Measurements from ENCODE around the gene DDX1.

The DDX1 gene

DNA sequence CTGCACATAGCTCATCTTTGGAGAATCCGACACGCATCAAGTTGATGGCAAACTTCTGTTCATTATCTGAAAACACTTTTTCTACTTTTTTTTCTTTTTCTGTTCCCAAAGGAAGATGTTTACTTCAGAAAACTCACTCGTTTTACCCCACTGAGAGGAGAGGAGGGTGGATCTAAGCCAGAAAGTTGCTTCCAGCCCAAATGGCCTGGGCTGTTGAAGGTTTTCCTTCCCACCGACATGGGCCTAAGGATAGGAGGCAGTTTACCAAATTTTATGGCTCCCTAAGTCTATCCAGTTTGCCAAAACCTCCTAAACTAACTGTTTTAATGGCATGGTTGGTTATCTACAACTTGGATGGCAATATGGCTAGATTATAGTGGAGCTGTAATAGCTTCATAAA, 70.4 kb downstream of the DDX1 start:
- no peak for DNase-seq (ENCODE audit: low read depth in 2 of 2)

DNA sequence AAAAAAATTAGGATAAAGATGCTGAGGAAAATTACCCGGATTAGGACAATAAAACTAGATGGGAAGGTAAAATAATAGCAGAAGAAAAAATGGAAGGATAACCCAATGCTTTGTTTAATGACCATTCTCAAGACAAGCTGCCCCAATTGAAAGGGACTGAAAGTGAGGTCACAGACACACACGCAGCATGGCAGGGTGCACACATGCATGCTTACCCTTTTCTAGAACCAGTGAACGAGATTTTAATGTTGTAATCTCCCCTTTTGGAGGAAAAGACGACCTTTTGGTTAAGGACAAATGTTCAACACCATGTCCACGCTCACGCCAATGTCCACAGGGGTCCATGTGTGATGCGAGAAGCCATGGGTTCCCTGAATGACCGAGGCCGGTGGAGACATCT, 70.9 kb downstream of the DDX1 start:
- DNase-seq (ENCODE audit: low read depth in 2 of 2) = no peak

DNA sequence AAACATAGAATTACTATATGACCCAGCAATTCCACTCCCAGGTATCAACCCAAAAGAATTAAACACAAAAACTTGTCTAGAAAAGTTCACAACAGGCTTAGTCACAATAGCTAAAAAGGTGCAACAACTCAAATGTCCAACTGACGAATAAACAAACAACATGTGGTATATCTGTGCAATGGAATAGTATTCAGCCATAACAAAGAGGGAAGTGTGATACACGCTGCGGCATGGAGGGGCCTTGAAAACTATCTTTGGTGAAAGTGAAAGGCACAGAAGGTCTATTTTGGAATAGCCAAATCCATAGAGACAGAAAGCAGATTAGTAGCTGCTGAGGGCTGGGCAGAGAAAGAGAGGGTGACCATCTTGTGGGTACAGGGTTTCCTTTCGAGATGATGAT, 72.1 kb downstream of the DDX1 start:
- DNase-seq (ENCODE audit: low read depth in 2 of 2) = no peak

DNA sequence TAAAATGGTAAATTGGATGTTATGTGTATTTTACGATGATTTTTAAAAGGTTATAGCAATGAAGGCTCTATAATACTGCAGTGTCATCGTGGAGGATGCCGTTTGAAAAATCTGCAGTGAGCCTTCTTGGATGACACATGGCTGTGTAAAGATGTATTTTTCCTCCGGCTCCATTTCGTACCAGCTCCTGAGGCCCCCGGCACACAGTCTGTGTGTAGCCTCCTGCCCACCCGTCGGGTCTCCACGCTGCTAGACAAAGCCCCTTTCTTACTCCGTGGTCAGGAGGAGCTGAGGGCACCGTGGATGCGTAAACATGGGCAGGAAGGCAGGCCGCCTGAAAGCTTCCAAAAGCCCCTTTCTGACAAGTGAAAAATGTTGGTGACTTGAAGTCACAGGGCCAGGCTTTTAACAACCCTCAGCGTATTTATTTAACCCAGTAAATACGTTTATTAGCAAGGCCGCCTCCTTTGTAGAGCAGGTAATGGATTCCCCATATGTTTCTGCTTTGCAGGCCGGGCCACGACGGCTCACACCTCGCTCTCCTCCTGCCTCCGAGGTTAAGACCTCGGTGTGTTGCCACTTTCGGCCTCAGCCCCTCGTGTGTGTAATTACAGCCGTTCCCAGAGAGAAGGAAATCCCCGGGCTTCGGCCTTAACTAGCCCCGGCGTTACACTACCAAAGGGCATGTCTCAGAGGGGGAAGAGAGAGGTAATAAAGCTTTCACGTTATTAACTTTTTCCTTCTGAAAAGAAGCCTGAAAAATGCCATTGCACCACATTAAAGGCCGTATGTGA, 72.8 kb downstream of the DDX1 start:
- DNase-seq (ENCODE audit: low read depth in 2 of 2) = no peak

DNA sequence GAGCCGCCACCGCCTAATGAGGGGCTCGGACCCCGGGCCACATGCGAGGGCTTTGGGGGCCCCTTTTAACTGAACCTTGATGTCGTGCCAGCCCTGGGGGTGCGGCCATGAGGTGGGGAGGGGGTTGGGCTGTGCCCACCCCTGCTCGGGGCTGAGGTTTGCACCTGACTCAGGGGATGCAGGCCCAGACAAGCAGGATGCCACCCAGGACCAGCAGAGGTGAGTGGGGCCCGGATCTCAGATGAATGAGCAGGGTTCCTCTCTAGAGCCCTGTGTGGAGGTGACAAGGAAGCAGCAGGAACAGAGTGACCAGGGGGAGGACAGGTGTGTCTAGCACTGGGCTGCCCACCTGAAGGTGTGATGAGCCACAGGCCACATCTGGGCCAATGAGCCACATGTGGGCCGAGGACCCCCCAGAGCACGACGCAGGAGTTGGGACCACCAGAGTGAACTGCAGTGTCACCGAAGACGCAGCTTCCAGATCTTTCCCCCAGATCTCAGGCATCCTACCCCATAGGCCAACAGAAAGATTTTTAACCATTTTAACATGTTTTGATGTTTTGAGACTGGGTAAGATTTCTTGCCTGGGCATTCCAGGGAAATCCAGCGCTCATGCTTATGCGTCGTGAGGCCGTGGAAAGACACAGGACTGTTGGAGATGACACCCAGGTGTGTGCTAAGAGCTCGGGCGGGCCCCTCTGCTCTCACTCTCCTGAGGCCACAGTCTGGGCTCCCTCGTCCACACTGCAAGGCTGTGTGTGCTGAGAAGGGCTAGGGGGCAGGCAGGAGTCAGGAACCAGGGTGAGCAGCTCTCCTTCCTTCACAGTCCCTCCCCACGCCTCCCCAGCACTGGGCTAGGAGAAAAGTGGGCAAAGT, 73.6 kb downstream of the DDX1 start:
- DNase-seq (ENCODE audit: low read depth in 2 of 2) = no peak

DNA sequence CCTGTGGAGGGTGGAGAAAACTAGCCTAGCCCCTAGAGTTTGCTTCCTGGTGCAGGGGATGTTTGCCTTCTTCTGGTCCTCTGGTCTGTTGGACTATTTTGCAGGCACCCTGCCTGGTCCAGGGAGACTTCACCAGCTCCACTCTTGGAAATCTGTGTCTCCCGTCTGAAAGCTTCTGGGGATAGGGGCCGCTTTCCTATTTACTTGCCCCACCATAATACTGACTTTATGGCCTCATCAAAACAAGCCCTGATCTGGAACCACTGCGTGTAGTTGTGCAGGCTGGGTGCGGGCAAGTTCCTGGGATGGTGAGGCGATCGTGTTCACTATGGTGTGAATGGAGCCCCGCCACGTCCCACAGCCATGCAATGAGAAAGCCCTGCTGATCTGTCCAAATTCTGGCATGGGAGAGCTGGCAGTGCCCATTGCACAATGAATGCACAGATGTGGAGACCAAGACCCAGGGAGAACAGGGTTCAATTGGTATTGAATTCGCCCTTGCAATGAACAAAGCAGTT, 74.3 kb downstream of the DDX1 start:
- DNase-seq (ENCODE audit: low read depth in 2 of 2) = no peak

DNA sequence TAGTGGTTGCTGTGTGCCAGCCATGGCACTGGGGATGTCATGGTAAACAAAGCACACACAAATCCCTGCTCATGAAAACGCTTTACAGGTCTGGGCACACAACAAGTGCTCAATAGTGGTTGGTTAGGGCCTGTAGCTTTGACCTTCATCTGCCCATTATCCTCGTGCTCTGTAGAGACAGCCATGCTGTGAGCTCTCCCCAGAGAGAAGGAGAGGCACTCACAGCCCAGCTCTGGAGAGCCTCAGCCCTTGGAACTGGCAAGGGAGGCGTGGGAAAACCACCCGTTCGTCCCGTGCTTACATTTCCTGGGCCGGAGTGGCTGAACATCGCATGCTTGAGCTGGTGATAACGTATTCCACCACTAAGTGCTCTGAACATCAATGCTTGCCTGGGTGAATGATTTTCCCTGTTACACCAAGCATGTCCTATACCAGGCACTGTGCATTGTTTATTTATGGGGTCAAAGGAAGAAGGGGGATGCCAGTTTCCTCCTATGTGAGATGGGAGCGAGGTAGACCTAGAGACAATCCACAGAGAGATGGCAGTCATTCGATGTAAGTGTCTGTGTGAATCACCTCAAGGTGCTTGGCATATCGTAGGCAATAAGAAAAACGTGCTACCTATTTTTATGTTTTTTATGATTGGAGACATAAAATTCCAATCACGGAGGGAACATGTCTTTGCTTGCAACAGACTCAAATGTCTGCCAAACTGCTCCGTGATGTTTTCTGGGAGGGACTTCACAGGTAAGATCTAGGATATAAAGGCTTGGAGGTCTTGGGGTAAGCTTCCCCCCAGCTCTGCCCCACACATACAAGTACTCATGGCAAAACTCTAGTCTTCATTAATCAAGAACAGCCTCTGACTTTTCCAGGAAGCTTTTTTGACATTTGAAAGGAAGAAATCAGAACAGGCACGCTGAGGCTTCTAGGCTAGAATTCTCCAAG, 75.5 kb downstream of the DDX1 start:
- no peak for DNase-seq (ENCODE audit: low read depth in 2 of 2)

DNA sequence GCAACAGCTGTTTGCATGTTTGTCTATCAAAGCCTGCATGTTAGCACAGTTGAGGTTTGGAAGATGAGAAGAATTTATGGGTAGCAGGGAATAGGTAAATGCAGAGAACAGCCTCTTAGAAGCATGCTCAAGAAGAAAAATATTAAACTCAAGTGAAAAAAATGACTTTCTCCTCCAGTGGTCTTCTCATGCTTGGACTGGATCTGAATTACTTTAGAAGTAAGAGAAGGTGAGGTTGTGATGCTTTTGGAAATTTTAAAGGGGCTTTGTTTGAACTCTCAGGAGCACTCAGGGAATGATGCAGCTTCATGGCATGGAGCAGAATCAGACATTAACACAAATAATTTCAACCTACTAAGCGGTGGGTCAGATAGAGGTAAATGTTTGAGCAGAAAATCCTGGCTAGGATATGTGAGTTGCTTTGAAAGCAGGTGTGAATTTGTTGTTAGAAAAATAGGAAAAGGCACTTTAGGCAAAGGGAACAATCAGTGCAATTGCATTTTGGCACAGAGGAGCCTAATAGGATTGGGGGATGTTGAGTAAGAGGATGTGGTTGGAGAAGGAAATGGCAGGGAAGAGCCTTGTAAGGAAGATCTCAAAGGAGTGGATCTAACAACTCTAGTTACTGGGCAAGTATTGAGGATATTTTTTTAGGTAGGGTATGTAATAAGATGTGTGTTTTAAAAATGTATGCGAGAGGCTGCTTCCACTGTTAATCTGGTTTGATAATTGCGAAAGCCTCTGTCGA, 76.3 kb downstream of the DDX1 start:
- DNase-seq (ENCODE audit: low read depth in 2 of 2) = no peak

DNA sequence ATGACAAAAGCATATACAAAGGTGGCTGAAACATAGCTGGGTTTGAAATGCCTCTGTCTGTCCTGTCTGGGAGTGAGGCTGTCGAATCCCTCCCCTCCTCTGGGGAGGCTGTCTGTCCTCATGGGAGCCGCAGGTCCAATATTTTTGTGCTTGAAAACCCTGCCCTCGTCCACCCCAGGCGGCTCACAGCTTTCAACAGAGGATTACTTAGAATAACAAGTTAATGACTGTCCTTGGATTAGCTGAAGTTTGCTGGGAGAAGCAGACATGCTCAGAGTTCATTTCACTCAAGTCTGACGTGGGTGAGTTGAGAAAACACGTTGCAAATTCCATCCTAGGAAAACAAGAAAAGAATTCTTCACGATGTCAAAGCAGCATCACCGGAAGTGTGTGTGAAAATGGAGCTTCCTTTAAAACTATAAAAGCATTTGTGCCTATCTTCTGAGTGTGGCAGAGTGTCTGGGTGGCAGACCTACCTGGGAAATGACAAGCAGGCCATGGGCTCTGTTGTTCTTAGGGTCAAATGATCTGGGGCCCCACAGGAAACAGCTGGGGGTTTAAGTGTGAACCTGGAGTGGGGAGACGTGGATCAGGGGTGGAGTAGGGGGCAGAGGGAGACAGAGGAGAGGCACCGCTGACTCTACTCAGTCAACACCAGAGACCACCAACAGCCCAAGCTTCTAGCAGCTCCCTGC, 77.1 kb downstream of the DDX1 start:
- DNase-seq (ENCODE audit: low read depth in 2 of 2) = no peak

DNA sequence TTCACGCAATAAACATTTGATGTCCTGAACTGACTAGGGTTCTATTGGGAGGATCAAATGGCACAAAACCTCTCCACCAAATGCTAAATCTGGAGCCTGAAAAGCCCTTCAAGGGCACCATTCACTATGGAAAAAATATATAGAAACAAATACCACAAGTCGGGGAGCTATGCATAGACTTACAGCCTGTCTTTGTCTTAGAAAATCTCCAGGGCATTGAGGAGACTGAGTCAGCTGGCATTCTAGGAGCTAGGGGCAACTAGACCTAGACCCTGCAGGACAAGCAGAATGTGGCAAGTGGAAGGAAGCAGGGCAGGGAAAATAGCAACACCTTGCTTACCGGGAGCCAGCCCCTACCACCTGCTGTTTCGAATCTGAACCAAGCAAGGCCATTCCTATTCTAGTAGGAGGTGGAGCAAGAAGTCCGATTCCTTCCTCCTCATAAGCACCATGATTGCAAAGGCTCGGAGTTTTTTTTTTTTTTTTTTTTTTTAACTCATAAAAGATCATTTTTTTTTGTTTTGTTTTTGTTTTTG, 77.8 kb downstream of the DDX1 start:
- no peak for DNase-seq (ENCODE audit: low read depth in 2 of 2)

DNA sequence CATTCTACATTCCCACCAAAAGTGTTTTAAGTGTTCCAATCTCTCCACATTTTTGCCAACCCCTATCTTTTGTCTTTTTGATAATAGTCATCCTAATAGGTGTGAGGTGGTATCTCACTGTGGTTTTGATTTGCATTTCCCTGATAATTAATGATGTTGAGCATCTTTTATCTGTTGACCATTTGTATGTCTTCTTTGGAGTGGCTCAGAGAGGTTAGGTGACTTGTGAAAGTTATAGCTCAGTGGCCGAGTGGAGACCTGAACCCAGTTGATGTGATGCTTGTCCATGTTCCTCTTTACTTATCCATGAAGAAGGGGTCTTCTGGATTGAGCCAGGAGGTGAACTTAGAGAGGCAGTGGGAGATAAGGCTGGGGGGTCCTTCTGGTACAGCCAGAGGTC, 78.8 kb downstream of the DDX1 start:
- no peak for DNase-seq (ENCODE audit: low read depth in 2 of 2)

DNA sequence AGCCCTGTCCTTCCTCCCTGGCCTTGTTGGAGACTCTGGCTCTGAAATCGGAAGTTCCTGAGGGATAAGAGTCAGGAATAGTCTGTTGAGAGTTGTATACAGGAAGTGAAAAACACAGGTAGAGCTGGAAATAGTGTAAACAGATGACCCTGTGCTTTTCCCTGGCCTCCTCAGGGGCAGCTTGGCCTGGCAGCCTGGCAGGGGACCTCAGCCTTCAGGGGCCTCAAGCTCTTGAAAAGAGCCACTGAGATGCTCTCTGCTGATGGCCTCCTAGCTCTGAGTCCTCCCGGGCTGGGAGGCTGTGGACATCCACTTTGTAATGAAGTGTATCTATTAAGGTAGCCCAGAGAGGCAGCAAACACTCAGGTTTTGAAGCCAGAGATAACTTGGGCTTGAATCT, 79.3 kb downstream of the DDX1 start:
- DNase-seq (ENCODE audit: low read depth in 2 of 2) = no peak

DNA sequence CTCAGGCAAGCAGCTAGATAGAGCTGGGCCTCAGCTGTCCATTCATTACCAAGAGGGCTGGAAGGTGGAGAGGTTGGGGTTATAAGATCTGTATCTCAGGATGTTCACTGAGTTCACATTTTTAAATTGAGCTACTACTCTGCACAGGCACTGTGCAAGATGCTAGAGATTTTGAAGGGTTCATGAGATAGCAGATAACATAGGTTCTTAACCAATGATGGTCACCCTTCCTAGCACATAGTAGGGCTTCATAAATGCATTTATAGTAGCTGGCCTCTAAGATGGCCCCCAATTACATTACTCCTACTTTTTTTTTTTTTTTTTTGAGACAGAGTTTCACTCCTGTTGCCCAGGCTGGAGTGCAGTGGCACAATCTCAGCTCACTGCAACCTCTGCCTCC, 79.7 kb downstream of the DDX1 start:
- DNase-seq (ENCODE audit: low read depth in 2 of 2) = no peak

DNA sequence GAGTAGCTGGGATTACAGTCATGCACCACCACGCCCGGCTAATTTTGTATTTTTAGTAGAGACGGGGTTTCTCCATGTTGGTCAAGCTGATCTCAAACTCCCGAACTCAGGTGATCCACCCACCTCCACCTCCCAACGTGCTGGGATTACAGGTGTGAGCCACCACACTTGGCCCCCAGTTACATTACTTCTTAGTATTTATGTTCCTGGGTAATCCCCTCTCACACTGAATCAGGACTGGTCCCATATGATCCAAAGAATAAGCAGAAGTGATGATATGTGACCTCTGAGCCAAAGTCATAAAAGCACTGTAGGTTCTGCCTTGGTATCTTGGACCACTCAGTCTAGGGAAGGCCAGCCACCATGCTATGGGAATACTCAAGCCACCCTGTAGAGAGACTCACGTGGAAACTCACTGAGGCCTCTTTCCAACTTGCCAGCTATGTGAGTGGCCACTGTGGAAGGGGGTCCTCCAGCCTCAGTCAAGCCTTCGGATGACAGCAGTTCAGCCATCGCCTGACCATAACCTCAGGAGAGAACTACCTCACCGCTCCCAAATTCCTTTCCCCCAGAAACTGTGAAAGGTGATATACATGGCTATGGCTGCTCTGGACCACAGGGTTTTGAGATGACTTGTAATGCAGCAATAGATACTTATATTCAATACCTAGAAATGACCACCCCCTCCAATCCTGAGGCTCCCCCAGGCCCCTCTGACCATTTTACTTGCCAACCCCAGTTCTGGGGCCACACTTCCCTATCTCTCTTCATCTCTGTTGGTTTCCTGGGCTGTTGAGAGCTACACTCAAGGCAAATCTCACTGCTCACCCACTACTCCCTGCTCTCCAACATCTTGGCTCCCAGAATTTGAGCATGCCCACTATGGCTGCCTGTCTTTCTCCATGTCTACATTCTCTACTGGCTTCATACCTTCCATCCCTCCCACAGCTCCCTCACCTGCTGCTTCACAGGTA, 80.5 kb downstream of the DDX1 start:
- no peak for DNase-seq (ENCODE audit: low read depth in 2 of 2)

DNA sequence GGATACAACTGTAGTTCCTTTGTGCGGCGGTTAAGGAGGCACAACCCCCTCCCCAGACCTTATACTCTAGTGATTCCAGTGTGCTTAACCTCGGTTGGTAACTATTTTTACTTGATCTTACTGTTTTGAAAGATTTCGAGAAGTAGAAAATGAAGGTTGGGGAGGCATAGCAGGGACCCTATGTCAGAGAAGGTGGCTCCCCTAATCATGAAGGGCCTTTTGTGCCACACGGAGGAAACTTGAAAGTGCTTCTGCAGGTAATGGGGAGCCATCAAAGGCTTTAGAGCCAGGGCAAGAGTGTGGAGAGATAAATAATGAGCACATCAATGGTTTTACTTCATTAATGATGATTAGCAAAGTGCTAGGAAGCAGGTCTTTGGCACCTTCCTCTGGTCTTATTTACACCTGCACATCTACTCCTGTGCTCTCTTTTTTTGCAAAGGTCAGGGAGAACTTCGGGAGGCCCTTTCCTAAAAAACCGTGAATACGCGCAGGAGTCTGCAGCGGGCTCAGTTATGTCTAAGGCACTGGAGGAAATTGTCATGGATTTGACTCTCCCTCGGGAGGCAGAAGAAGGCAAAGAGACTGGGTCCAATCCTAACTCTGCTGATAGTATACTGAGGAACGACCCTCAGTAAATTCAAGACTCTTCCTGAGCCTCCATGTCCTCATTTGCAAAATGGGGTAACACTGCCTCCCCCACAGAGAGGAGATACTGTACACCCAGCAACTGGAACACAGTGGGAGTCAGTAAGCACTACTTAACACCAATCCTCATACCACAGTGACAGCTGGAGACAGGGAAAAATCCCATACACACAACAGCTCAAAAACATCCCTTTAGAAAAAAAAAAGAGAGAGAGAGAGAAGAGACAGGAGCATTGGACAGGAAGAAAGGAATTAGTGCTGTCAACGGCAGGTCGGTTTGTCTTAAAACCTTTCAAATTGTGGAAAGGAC, 81.6 kb downstream of the DDX1 start:
- no peak for DNase-seq (ENCODE audit: low read depth in 2 of 2)

DNA sequence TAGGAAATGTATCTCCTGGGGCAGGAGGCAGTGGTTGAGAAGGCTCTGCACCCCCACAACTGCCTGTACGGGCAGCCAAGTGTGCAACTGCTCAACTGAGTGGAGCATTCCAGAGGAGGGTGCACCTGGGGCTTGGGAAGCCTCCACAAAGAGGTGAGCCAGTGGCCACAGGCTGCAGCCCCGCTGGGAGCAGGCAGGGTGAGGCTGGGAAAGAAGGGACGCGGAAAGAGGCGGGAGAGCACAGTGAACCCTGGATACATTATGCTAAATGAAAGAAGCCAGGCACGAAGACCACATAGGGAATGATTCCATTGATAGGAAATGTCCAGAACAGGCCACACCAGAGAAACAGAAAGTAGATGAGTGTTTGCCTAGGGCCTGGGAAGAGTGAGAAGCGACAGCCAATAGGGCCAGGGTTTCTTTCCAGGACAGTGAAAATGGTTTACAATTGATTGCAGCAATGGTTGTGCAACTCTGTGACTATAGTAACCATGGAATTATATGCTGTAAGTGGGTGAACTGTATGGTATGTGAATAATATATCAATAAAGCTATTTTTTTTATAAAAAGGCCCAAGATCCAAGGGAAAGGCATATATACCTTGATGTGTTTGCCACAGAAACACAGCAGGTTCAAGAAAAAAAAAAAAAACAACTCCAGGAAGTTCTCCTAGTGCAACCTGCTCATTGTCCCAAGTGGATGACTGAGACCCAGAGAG, 82.4 kb downstream of the DDX1 start:
- DNase-seq (ENCODE audit: low read depth in 2 of 2) = no peak
